Breast epithelium (tissue), 3 donors: ENCODE measurements around the gene CRHBP.

ENCODE experiments used
- POLR2A ChIP-seq: fragments of 450-650 bp; IDR thresholded peaks from one replicate; pipeline ENCODE4 v1.6.1; 2016; ENCODE audit warnings: antibody characterized with exemption, mild to moderate bottlenecking, moderate library complexity
- TF ChIP-seq, protein P1 (sequence below), 3 donors: fragments of 450-650 bp; IDR thresholded peaks; one replicate each; pipeline ENCODE4 v1.5.1; 2016 to 2017; ENCODE audit warnings: antibody characterized with exemption in 3 of 3, mild to moderate bottlenecking in 3 of 3, moderate library complexity in 3 of 3

DNA sequence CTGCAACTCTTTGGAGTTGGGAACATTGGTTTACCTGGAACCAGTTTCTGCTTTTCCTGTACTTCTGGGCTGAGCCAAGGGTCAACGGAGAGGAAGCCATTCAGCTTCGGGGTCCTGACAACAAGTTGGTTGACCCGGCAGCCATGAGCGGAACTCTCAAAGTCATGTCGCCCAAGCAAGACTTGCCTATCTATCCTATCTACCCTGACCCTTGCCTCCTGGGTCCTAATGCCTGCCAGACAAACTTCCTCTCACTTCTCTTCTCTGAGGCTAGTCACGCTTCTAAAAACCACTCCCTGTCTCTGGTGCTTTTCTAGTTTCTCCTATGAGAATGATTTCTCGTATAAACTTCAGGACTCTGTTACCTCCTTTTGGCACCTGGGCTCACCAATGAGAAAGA is 44.7 kb upstream of the CRHBP start:
- TF ChIP-seq, protein P1, sequence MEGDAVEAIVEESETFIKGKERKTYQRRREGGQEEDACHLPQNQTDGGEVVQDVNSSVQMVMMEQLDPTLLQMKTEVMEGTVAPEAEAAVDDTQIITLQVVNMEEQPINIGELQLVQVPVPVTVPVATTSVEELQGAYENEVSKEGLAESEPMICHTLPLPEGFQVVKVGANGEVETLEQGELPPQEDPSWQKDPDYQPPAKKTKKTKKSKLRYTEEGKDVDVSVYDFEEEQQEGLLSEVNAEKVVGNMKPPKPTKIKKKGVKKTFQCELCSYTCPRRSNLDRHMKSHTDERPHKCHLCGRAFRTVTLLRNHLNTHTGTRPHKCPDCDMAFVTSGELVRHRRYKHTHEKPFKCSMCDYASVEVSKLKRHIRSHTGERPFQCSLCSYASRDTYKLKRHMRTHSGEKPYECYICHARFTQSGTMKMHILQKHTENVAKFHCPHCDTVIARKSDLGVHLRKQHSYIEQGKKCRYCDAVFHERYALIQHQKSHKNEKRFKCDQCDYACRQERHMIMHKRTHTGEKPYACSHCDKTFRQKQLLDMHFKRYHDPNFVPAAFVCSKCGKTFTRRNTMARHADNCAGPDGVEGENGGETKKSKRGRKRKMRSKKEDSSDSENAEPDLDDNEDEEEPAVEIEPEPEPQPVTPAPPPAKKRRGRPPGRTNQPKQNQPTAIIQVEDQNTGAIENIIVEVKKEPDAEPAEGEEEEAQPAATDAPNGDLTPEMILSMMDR (IDR thresholded peaks at IDR 0.05): no peak
- no peak for TF ChIP-seq POLR2A
